Measurements from ENCODE around the gene ADCY3. TPM values are rescaled to one million over a fixed set of nuclear protein-coding genes. Genes with fewer than 3 reads are reported as not detected.

Gene ADCY3
- total and polyA plus RNA-seq, 2 of the 13 experiments (the other 11 are each of a cell fraction or from before 2014, with no cell fraction given), result 0.11 to 0.61 TPM

DNA sequence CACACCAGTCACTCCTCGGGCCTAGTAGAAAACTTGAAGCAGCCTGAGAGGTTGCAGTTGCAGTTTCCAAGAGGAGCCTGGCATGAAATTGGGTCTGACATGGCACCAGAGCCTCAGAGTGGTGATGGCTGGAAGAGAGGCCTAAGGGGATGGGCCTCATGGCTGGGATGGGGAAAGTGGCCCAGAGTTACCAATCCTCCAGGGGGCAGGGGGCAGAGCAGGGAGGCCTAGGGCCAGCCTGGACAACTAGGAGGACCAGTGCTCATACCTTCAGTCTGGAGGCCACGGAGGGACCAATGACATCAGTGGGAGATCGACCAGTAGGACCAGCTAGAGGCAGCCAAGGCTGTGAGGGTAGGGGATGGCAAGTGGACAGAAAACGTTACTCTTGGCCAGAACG lies 15.1 kb upstream of the ADCY3 start:
- H3K4me2 ChIP-seq (ENCODE audit: low read depth, low read length), result no peak overlapping the region
- DNase-seq (ENCODE audit: low spot score) (no peak), FAIRE-seq (no peak), ATAC-seq (peak; percentile 40)
- H3K27me3 ChIP-seq (ENCODE audit: control insufficient read depth in 1 of 2, insufficient read depth in 2 of 2, low read length in 2 of 2), result peaks cover 3 to 21% of the 10 kb centered on the region in 2 experiments; a peak in 4 of 5 replicates
- POLR2A ChIA-PET, result no interaction called here
- in situ Hi-C loops (cut with HindIII; ENCODE audit: extremely low pct_ligation_motif_present, low pct_unique_long_range_greater_than_20kb), result no loop called here
- 29% methylated on average over 5 of the region's 5 CpGs for WGBS (ENCODE audit: low lambda C conversion rate)
- H3K4me3 ChIP-seq (replicated peaks in 1 of 3; ENCODE audit: insufficient read depth in 1 of 3, low read depth in 2 of 3, low read length in 3 of 3), result no peak overlapping the region
- H3K27ac ChIP-seq (ENCODE audit: extremely low read length, insufficient read depth, low read length), result no peak overlapping the region
- H3K9me3 ChIP-seq (ENCODE audit: low read length), result no peaks in the 10 kb centered on the region
- no TSS peak for BruUV-seq (replicated peaks)
- no peaks in the 10 kb centered on the region for H4K20me1 ChIP-seq (ENCODE audit: insufficient read depth, low read length)
- no peaks in the 10 kb centered on the region for H3K79me2 ChIP-seq (ENCODE audit: insufficient read depth, low read length)
- no peak overlapping the region for H2AFZ ChIP-seq (ENCODE audit: low read length)
- no peaks in the 10 kb centered on the region for H3K36me3 ChIP-seq (replicated peaks in 1 of 2; ENCODE audit: control insufficient read depth in 1 of 2, insufficient read depth in 2 of 2, low read length in 2 of 2)
- CTCF ChIA-PET (ENCODE audit: low intra/inter-chr PET ratio, low total read pairs), result no interaction called here
- H3K4me1 ChIP-seq (ENCODE audit: insufficient read depth, low read length), result peaks cover 9% of the 10 kb centered on the region
- intact Hi-C loops (cut with micrococcal nuclease; ENCODE audit: unreplicated experiment), result no loop called here
- no peak overlapping the region for H3K9ac ChIP-seq (ENCODE audit: insufficient read depth, low read depth, low read length)
- TF ChIP-seq ZNF383 (CRISPR knock-in tag; IDR thresholded peaks at IDR 0.05; ENCODE audit: borderline replicate concordance), result no peak
- TF ChIP-seq, protein P1, sequence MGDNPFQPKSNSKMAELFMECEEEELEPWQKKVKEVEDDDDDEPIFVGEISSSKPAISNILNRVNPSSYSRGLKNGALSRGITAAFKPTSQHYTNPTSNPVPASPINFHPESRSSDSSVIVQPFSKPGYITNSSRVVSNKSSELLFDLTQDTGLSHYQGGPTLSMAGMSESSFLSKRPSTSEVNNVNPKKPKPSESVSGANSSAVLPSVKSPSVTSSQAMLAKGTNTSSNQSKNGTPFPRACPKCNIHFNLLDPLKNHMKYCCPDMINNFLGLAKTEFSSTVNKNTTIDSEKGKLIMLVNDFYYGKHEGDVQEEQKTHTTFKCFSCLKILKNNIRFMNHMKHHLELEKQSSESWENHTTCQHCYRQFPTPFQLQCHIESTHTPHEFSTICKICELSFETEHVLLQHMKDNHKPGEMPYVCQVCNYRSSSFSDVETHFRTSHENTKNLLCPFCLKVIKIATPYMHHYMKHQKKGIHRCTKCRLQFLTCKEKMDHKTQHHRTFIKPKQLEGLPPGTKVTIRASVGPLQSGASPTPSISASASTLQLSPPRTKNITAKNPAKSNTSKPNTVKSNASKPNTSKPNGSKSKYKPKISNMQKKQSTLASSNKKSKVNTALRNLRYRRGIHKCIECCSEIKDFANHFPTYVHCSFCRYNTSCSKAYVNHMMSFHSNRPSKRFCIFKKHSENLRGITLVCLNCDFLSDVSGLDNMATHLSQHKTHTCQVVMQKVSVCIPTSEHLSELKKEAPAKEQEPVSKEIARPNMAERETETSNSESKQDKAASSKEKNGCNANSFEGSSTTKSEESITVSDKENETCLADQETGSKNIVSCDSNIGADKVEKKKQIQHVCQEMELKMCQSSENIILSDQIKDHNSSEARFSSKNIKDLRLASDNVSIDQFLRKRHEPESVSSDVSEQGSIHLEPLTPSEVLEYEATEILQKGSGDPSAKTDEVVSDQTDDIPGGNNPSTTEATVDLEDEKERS (CRISPR knock-in tag; IDR thresholded peaks at IDR 0.05), result no peak
- no peak for TF ChIP-seq ZEB1 (IDR thresholded peaks at IDR 0.05; ENCODE audit: insufficient replicate concordance, low read depth)
- TF ChIP-seq ZNF709 (CRISPR knock-in tag; IDR thresholded peaks at IDR 0.05), result no peak
- TF ChIP-seq, protein P2, sequence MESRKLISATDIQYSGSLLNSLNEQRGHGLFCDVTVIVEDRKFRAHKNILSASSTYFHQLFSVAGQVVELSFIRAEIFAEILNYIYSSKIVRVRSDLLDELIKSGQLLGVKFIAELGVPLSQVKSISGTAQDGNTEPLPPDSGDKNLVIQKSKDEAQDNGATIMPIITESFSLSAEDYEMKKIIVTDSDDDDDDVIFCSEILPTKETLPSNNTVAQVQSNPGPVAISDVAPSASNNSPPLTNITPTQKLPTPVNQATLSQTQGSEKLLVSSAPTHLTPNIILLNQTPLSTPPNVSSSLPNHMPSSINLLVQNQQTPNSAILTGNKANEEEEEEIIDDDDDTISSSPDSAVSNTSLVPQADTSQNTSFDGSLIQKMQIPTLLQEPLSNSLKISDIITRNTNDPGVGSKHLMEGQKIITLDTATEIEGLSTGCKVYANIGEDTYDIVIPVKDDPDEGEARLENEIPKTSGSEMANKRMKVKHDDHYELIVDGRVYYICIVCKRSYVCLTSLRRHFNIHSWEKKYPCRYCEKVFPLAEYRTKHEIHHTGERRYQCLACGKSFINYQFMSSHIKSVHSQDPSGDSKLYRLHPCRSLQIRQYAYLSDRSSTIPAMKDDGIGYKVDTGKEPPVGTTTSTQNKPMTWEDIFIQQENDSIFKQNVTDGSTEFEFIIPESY (CRISPR knock-in tag; IDR thresholded peaks at IDR 0.05), result no peak
- TF ChIP-seq ZNF773 (CRISPR knock-in tag; IDR thresholded peaks at IDR 0.05; ENCODE audit: borderline replicate concordance), result no peak
- TF ChIP-seq, protein P3, sequence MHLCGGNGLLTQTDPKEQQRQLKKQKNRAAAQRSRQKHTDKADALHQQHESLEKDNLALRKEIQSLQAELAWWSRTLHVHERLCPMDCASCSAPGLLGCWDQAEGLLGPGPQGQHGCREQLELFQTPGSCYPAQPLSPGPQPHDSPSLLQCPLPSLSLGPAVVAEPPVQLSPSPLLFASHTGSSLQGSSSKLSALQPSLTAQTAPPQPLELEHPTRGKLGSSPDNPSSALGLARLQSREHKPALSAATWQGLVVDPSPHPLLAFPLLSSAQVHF (CRISPR knock-in tag; IDR thresholded peaks at IDR 0.05), result no peak
- TF ChIP-seq HDAC1 (CRISPR knock-in tag; IDR thresholded peaks at IDR 0.05), result no peak
- TF ChIP-seq PHF20 (CRISPR knock-in tag; IDR thresholded peaks at IDR 0.05), result no peak
- TF ChIP-seq YY1 (IDR thresholded peaks at IDR 0.05; ENCODE audit: insufficient read depth, insufficient replicate concordance, low read depth, low read length), result no peak
- TF ChIP-seq, protein P4, sequence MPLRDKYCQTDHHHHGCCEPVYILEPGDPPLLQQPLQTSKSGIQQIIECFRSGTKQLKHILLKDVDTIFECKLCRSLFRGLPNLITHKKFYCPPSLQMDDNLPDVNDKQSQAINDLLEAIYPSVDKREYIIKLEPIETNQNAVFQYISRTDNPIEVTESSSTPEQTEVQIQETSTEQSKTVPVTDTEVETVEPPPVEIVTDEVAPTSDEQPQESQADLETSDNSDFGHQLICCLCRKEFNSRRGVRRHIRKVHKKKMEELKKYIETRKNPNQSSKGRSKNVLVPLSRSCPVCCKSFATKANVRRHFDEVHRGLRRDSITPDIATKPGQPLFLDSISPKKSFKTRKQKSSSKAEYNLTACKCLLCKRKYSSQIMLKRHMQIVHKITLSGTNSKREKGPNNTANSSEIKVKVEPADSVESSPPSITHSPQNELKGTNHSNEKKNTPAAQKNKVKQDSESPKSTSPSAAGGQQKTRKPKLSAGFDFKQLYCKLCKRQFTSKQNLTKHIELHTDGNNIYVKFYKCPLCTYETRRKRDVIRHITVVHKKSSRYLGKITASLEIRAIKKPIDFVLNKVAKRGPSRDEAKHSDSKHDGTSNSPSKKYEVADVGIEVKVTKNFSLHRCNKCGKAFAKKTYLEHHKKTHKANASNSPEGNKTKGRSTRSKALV (CRISPR knock-in tag; IDR thresholded peaks at IDR 0.05), result no peak
- TF ChIP-seq, protein P5, sequence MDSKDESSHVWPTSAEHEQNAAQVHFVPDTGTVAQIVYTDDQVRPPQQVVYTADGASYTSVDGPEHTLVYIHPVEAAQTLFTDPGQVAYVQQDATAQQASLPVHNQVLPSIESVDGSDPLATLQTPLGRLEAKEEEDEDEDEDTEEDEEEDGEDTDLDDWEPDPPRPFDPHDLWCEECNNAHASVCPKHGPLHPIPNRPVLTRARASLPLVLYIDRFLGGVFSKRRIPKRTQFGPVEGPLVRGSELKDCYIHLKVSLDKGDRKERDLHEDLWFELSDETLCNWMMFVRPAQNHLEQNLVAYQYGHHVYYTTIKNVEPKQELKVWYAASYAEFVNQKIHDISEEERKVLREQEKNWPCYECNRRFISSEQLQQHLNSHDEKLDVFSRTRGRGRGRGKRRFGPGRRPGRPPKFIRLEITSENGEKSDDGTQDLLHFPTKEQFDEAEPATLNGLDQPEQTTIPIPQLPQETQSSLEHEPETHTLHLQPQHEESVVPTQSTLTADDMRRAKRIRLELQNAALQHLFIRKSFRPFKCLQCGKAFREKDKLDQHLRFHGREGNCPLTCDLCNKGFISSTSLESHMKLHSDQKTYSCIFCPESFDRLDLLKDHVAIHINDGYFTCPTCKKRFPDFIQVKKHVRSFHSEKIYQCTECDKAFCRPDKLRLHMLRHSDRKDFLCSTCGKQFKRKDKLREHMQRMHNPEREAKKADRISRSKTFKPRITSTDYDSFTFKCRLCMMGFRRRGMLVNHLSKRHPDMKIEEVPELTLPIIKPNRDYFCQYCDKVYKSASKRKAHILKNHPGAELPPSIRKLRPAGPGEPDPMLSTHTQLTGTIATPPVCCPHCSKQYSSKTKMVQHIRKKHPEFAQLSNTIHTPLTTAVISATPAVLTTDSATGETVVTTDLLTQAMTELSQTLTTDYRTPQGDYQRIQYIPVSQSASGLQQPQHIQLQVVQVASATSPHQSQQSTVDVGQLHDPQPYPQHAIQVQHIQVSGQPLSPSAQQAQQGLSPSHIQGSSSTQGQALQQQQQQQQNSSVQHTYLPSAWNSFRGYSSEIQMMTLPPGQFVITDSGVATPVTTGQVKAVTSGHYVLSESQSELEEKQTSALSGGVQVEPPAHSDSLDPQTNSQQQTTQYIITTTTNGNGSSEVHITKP (CRISPR knock-in tag; IDR thresholded peaks at IDR 0.05; ENCODE audit: low read depth), result no peak

All from HepG2 (cell line).